HepG2 (cell line): ENCODE measurements around the gene OPRL1. TPM values are rescaled to one million over a fixed set of nuclear protein-coding genes. Genes with fewer than 3 reads are reported as not detected.

ENCODE experiments used
- ATAC-seq: fragments of 200-7000 bp; cut with Tn5 transposase; 3 replicates; pipeline ENCODE4 v1.9.1; 2020; ENCODE audit warnings: mild to moderate bottlenecking, moderate library complexity
- BruUV-seq: library from RNA; stranded (reverse); fragments of 400-500 nt; replicated peaks from 2 replicates; lab custom pipeline; 2021; lab: Mats Ljungman, UMichigan
- CTCF ChIA-PET: fragments of 300-600 bp; formaldehyde crosslinking; extraction: SDS; loops from one replicate; lab custom pipeline; 2021; ENCODE audit warnings: low total read pairs, inconsistent platforms, low intra/inter-chr PET ratio; lab: Yijun Ruan, JAX
- POLR2A ChIA-PET: fragments of 350-600 bp; sonication (Branson Sonifier 250); formaldehyde crosslinking; loops from one replicate; lab custom pipeline; 2020; ENCODE audit warnings: antibody characterized with exemption, inconsistent platforms; lab: Yijun Ruan, JAX
- DNase-seq: peaks from one replicate; pipeline ENCODE4 v3.0.0-alpha.2; 2015; ENCODE audit warnings: low spot score
- FAIRE-seq: peaks from 3 replicates; lab custom pipeline; 2011; peaks lifted over from hg19 to GRCh38; lab: Jason Lieb, UNC
- H2AFZ ChIP-seq: one replicate; pipeline ENCODE4 v1.6.1; 2011; ENCODE audit warnings: low read length, inconsistent platforms
- H3K27ac ChIP-seq: fragments of 300-600 bp; 3 replicates; pipeline ENCODE4 v1.8.0; 2011; ENCODE audit warnings: mixed run types, mild to moderate bottlenecking, mixed read lengths, low read length, inconsistent platforms; ENCODE audit not compliant: insufficient read depth; ENCODE audit errors: extremely low read length
- H3K27me3 ChIP-seq, 2 experiments: fragments of 200-600 bp in 1 of 2; 2 replicates in 1 of 2; 3 replicates in 1 of 2; pipeline versions ENCODE4 v1.6.0 to v1.8.0; 2011; ENCODE audit warnings: low read length in 2 of 2, mild to moderate bottlenecking in 2 of 2, moderate library complexity in 2 of 2, inconsistent platforms in 1 of 2; ENCODE audit not compliant: insufficient read depth in 2 of 2, control insufficient read depth in 1 of 2
- H3K36me3 ChIP-seq, 2 experiments: fragments of 200-600 bp in 1 of 2; replicated peaks in 1 of 2; 2 replicates in 1 of 2; 3 replicates in 1 of 2; pipeline versions ENCODE4 v1.5.1 to v1.8.0; 2011; ENCODE audit warnings: low read length in 2 of 2, inconsistent platforms in 1 of 2; ENCODE audit not compliant: insufficient read depth in 2 of 2, control insufficient read depth in 1 of 2
- H3K4me1 ChIP-seq: 2 replicates; pipeline ENCODE4 v1.5.1; 2012; ENCODE audit warnings: low read length, inconsistent platforms; ENCODE audit not compliant: insufficient read depth
- H3K4me2 ChIP-seq: 2 replicates; pipeline ENCODE4 v1.6.0; 2011; ENCODE audit warnings: low read depth, low read length, inconsistent platforms
- H3K4me3 ChIP-seq, 3 experiments: fragments of 200-600 bp in 1 of 3; sonication (generic), shearing (Covaris generic) in 1 of 3; replicated peaks in 1 of 3; 2 replicates each; pipeline ENCODE4 v1.5.1; 2011 to 2016; ENCODE audit warnings: low read length in 3 of 3, inconsistent platforms in 2 of 3, low read depth in 2 of 3, mild to moderate bottlenecking in 2 of 3, control low read depth in 1 of 3, mixed read lengths in 1 of 3; ENCODE audit not compliant: insufficient read depth in 1 of 3
- H3K79me2 ChIP-seq: one replicate; pipeline ENCODE4 v1.6.1; 2011; ENCODE audit warnings: low read length, inconsistent platforms; ENCODE audit not compliant: insufficient read depth
- H3K9ac ChIP-seq: 2 replicates; pipeline ENCODE4 v1.6.0; 2011; ENCODE audit warnings: mild to moderate bottlenecking, low read depth, low read length, inconsistent platforms; ENCODE audit not compliant: insufficient read depth
- H3K9me3 ChIP-seq: 2 replicates; pipeline ENCODE4 v1.5.1; 2012; ENCODE audit warnings: mild to moderate bottlenecking, low read length
- H4K20me1 ChIP-seq: 2 replicates; pipeline ENCODE4 v1.6.0; 2011; ENCODE audit warnings: inconsistent platforms, mild to moderate bottlenecking, low read length, moderate library complexity; ENCODE audit not compliant: insufficient read depth
- AGO2 ChIP-seq: fragments of 200-400 bp; formaldehyde crosslinking; optimal IDR thresholded peaks from 2 replicates; pipeline ENCODE3; 2017; ENCODE audit warnings: mild to moderate bottlenecking, low read depth, low read length, moderate library complexity
- DNMT1 ChIP-seq: sonication (generic); formaldehyde crosslinking; IDR thresholded peaks from 2 replicates; pipeline ENCODE4 v1.5.1; 2020; ENCODE audit warnings: mild to moderate bottlenecking, missing genetic modification reagents
- EED ChIP-seq: sonication (generic); formaldehyde crosslinking; IDR thresholded peaks from 2 replicates; pipeline ENCODE4 v1.5.0; 2020; ENCODE audit warnings: mild to moderate bottlenecking, missing genetic modification reagents
- FOXA3 ChIP-seq: IDR thresholded peaks from 2 replicates; pipeline ENCODE4 v1.6.1; 2016; ENCODE audit warnings: missing genetic modification reagents, missing compliant biosample characterization
- HNRNPLL ChIP-seq: fragments of 200-400 bp; formaldehyde crosslinking; IDR thresholded peaks from 2 replicates; pipeline ENCODE4 v1.6.1; 2017; ENCODE audit warnings: mild to moderate bottlenecking, low read depth, low read length; ENCODE audit not compliant: poor library complexity, severe bottlenecking
- KDM5B ChIP-seq: sonication (generic); formaldehyde crosslinking; IDR thresholded peaks from 2 replicates; pipeline ENCODE4 v1.4.0; 2020; ENCODE audit warnings: missing genetic modification reagents, mild to moderate bottlenecking, borderline replicate concordance
- MTERF4 ChIP-seq: sonication (generic); formaldehyde crosslinking; IDR thresholded peaks from 2 replicates; pipeline ENCODE4 v1.8.0; 2023; ENCODE audit warnings: mild to moderate bottlenecking, missing genetic modification reagents
- SALL1 ChIP-seq: sonication (generic); formaldehyde crosslinking; IDR thresholded peaks from 2 replicates; pipeline ENCODE4 v1.8.0; 2022; ENCODE audit warnings: mild to moderate bottlenecking, missing genetic modification reagents
- SMAD1 ChIP-seq: sonication (generic); formaldehyde crosslinking; IDR thresholded peaks from 2 replicates; pipeline ENCODE4 v1.4.0; 2020; ENCODE audit warnings: missing genetic modification reagents, low read depth, mild to moderate bottlenecking, borderline replicate concordance
- ZNF232 ChIP-seq: sonication (generic); formaldehyde crosslinking; IDR thresholded peaks from 2 replicates; pipeline ENCODE4 v1.4.0; 2020; ENCODE audit warnings: missing genetic modification reagents, borderline replicate concordance
- ZNF780A ChIP-seq: sonication (generic); formaldehyde crosslinking; IDR thresholded peaks from 2 replicates; pipeline ENCODE4 v1.8.0; 2022; ENCODE audit warnings: mild to moderate bottlenecking, missing genetic modification reagents, moderate library complexity
- ZNF782 ChIP-seq: sonication (generic); formaldehyde crosslinking; IDR thresholded peaks from 2 replicates; pipeline ENCODE4 v1.4.0; 2020; ENCODE audit warnings: missing genetic modification reagents, mild to moderate bottlenecking, borderline replicate concordance
- WGBS: methylation state at CpG from one replicate; pipeline ENCODE4 v1.1.6; 2017; ENCODE audit warnings: low lambda C conversion rate; 5-methylcytosine and 5-hydroxymethylcytosine counted together
- in situ Hi-C: cut with HindIII; loops from 2 replicates; pipeline ENCODE4 v1.10.0; 2017; ENCODE audit warnings: low pct_unique_long_range_greater_than_20kb; ENCODE audit not compliant: extremely low pct_ligation_motif_present
- intact Hi-C: fragments of 100-400 bp; cut with micrococcal nuclease; formaldehyde crosslinking; loops from one replicate; pipeline ENCODE4 v1.10.0; 2022; ENCODE audit not compliant: unreplicated experiment
- polyA plus RNA-seq, 8 experiments: library from polyadenylated mRNA; depleted of rRNA in 3 of 8; stranded (reverse) in 7 of 8; unstranded in 1 of 8; fragments of >200 nt; fragmentation: Illumina TruSeq in 4 of 8; extraction: Trizol in 4 of 8; gene quantifications; 2 replicates each; pipeline versions ENCODE4 v1.2.1 to v1.2.3, GENCODE V29; 2011 to 2016; ENCODE audit warnings: low read depth in 4 of 8, missing spikeins in 1 of 8, mixed read lengths in 1 of 8; ENCODE audit not compliant: insufficient read depth in 1 of 8
- total RNA-seq, 5 experiments: library from RNA; depleted of rRNA; stranded (reverse); fragments of >200 nt; fragmentation: Illumina TruSeq; extraction: Trizol; gene quantifications; 2 replicates each; pipeline ENCODE4 v1.2.3, GENCODE V29; 2016; ENCODE audit warnings: low read depth in 1 of 5
- TF ChIP-seq, protein P1 (sequence below): IDR thresholded peaks from 2 replicates; pipeline ENCODE4 v1.6.1; 2012; ENCODE audit warnings: low read length, improper control_type of control experiment
- TF ChIP-seq, protein P2 (sequence below): sonication (generic); formaldehyde crosslinking; IDR thresholded peaks from 2 replicates; pipeline ENCODE4 v1.8.1; 2022; ENCODE audit warnings: mild to moderate bottlenecking, missing genetic modification reagents
- TF ChIP-seq, protein P3 (sequence below): sonication (generic); formaldehyde crosslinking; IDR thresholded peaks from 2 replicates; pipeline ENCODE4 v1.5.1; 2020; ENCODE audit warnings: missing genetic modification reagents, mild to moderate bottlenecking, borderline replicate concordance

The OPRL1 gene
- total and polyA plus RNA-seq, 2 of the 13 experiments (the other 11 are each of a cell fraction or from before 2014, with no cell fraction given) = 0.35 to 0.71 TPM

GRCh38 chr20:64074184-64074789 is 5.6 kb upstream of the OPRL1 start:
- Histone ChIP-seq H4K20me1 (no peaks in the 10 kb centered on the region), H3K9ac (no peak overlapping the region), H3K36me3 (no peaks in the 10 kb centered on the region), H3K79me2 (no peaks in the 10 kb centered on the region), H3K9me3 (no peaks in the 10 kb centered on the region), H3K4me1 (peaks cover 23% of the 10 kb centered on the region), H2AFZ (no peak overlapping the region), H3K27ac (no peak overlapping the region), H3K4me2 (no peak overlapping the region), H3K27me3 (no peaks in the 10 kb centered on the region), H3K4me3 (no peak overlapping the region)
- intact Hi-C loops = no loop called here
- in situ Hi-C loops = no loop called here
- DNase-seq = no peak
- FAIRE-seq = no peak
- ChIA-PET CTCF (no interaction called here), POLR2A (interaction anchor here (1.0 kb wide), 1 partner anchor 9 kb away, joined by 3 read pairs; no protein-coding TSS in a partner anchor)
- WGBS = 89% methylated on average over 28 of the region's 28 CpGs
- ATAC-seq = no peak
- BruUV-seq = no TSS peak
- TF ChIP-seq, protein P1, sequence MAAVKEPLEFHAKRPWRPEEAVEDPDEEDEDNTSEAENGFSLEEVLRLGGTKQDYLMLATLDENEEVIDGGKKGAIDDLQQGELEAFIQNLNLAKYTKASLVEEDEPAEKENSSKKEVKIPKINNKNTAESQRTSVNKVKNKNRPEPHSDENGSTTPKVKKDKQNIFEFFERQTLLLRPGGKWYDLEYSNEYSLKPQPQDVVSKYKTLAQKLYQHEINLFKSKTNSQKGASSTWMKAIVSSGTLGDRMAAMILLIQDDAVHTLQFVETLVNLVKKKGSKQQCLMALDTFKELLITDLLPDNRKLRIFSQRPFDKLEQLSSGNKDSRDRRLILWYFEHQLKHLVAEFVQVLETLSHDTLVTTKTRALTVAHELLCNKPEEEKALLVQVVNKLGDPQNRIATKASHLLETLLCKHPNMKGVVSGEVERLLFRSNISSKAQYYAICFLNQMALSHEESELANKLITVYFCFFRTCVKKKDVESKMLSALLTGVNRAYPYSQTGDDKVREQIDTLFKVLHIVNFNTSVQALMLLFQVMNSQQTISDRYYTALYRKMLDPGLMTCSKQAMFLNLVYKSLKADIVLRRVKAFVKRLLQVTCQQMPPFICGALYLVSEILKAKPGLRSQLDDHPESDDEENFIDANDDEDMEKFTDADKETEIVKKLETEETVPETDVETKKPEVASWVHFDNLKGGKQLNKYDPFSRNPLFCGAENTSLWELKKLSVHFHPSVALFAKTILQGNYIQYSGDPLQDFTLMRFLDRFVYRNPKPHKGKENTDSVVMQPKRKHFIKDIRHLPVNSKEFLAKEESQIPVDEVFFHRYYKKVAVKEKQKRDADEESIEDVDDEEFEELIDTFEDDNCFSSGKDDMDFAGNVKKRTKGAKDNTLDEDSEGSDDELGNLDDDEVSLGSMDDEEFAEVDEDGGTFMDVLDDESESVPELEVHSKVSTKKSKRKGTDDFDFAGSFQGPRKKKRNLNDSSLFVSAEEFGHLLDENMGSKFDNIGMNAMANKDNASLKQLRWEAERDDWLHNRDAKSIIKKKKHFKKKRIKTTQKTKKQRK = no peak
- TF ChIP-seq, protein P2, sequence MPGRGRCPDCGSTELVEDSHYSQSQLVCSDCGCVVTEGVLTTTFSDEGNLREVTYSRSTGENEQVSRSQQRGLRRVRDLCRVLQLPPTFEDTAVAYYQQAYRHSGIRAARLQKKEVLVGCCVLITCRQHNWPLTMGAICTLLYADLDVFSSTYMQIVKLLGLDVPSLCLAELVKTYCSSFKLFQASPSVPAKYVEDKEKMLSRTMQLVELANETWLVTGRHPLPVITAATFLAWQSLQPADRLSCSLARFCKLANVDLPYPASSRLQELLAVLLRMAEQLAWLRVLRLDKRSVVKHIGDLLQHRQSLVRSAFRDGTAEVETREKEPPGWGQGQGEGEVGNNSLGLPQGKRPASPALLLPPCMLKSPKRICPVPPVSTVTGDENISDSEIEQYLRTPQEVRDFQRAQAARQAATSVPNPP (CRISPR knock-in tag) = no peak
- no peak for TF ChIP-seq MTERF4
- 0 out of 2 replicates have a peak, but pooled peaks have one; percentile 50 for TF ChIP-seq EED (CRISPR knock-in tag)
- TF ChIP-seq, protein P3, sequence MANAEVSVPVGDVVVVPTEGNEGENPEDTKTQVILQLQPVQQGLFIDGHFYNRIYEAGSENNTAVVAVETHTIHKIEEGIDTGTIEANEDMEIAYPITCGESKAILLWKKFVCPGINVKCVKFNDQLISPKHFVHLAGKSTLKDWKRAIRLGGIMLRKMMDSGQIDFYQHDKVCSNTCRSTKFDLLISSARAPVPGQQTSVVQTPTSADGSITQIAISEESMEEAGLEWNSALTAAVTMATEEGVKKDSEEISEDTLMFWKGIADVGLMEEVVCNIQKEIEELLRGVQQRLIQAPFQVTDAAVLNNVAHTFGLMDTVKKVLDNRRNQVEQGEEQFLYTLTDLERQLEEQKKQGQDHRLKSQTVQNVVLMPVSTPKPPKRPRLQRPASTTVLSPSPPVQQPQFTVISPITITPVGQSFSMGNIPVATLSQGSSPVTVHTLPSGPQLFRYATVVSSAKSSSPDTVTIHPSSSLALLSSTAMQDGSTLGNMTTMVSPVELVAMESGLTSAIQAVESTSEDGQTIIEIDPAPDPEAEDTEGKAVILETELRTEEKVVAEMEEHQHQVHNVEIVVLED (CRISPR knock-in tag) = no peak
- TF ChIP-seq ZNF232 (CRISPR knock-in tag) = no peak
- TF ChIP-seq ZNF782 (CRISPR knock-in tag) = no peak
- TF ChIP-seq SMAD1 (CRISPR knock-in tag) = no peak
- TF ChIP-seq HNRNPLL = peak; percentile 38
- TF ChIP-seq FOXA3 (CRISPR knock-in tag) = no peak
- TF ChIP-seq KDM5B (CRISPR knock-in tag) = no peak
- TF ChIP-seq ZNF780A (CRISPR knock-in tag) = no peak
- peak; percentile 79 for TF ChIP-seq DNMT1
- 0 out of 2 replicates have a peak, but pooled peaks have one; percentile 11 for TF ChIP-seq SALL1
- peak; percentile 6 for TF ChIP-seq AGO2
